Stimulated activated memory B cell treated with anti-CD40 and anti-IgM and Interleukin-4, amounts not matched to agents 10 μg/mL and 1 μg/mL and 100 μg/mL, for 72 hours (primary cell): Measurements from ENCODE around the gene SLC25A5.

ENCODE experiments used
- ATAC-seq: fragments of 150-1000 bp; cut with Tn5 transposase; 2 replicates; pipeline ENCODE4 v1.10.0; 2021
- H3K27ac Mint-ChIP-seq: one replicate; pipeline ENCODE4 v1.8.0; 2022; ENCODE audit warnings: mild to moderate bottlenecking, mixed read lengths
- H3K27me3 Mint-ChIP-seq: one replicate; pipeline ENCODE4 v1.8.0; 2022; ENCODE audit warnings: mixed read lengths
- H3K36me3 Mint-ChIP-seq: one replicate; pipeline ENCODE4 v1.8.0; 2022; ENCODE audit warnings: mixed read lengths
- H3K4me1 Mint-ChIP-seq: one replicate; pipeline ENCODE4 v1.8.0; 2022; ENCODE audit warnings: mixed read lengths
- H3K4me3 Mint-ChIP-seq: one replicate; pipeline ENCODE4 v1.8.0; 2022; ENCODE audit warnings: mild to moderate bottlenecking, moderate library complexity, mixed read lengths
- H3K9me3 Mint-ChIP-seq: one replicate; pipeline ENCODE4 v1.8.0; 2022; ENCODE audit warnings: mixed read lengths

The SLC25A5 gene

GRCh38 chrX:119512146-119512800, 44.0 kb downstream of the SLC25A5 start:
- Mint-ChIP-seq H3K36me3 (no peaks in the 10 kb centered on the region), H3K9me3 (no peaks in the 10 kb centered on the region), H3K27me3 (no peaks in the 10 kb centered on the region), H3K4me1 (peaks cover 7% of the 10 kb centered on the region), H3K4me3 (no peak overlapping the region), H3K27ac (no peak overlapping the region)
- ATAC-seq: peak; percentile 73

- Mint-ChIP-seq H3K27me3 (no peaks in the 10 kb centered on the region), H3K36me3 (no peaks in the 10 kb centered on the region), H3K4me3 (no peak overlapping the region), H3K27ac (peak overlapping the region; percentile 31), H3K9me3 (no peaks in the 10 kb centered on the region), H3K4me1 (peaks cover 7% of the 10 kb centered on the region)
- peak; percentile 77 for ATAC-seq
These were observed 48.0 kb downstream of the SLC25A5 start for GRCh38 chrX:119516157-119516702.

DNA sequence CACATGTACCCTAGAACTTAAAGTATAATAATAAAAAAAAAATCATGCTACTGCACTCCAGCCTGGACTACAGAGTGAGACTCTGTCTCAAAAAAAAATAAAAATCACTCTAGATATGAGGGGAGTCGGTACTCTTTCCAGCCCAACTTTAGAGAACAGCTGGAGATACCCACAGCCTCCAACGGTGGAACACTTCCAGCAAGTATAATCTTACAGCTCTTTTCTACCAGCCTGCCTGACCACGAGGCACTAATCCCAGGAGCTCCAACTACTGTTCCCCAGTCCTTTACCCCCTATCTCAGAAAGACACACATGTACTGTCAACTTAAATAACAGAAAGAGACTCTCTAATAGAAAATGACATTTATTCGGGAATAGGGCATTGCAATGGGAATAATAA, 50.1 kb downstream of the SLC25A5 start:
- Mint-ChIP-seq H3K27ac (no peak overlapping the region), H3K4me3 (no peak overlapping the region), H3K9me3 (no peaks in the 10 kb centered on the region), H3K4me1 (peaks cover 7% of the 10 kb centered on the region), H3K27me3 (no peaks in the 10 kb centered on the region), H3K36me3 (no peaks in the 10 kb centered on the region)
- ATAC-seq: no peak
